ENCODE results near the gene WNT7A. TPM values are rescaled to one million over a fixed set of nuclear protein-coding genes. Genes with fewer than 3 reads are reported as not detected.

WNT7A gene
- total and polyA plus RNA-seq, 3 donors from 2014 or later, result 1.1 to 3.3 (median 1.1) TPM

GRCh38 chr3:13834258-13835035, 45.4 kb downstream of the WNT7A start:
- intact Hi-C loops (cut with DNase I; ENCODE audit: low total_unique reads), result no loop called here
- no peak for DNase-seq
- Histone ChIP-seq H3K9me3 (no peaks in the 10 kb centered on the region), H3K27ac (no peak overlapping the region), H3K4me1 (no peaks in the 10 kb centered on the region), H3K36me3 (ENCODE audit: low read depth, missing control alignments) (no peaks in the 10 kb centered on the region), H3K4me3 (no peak overlapping the region), H3K27me3 (no peaks in the 10 kb centered on the region)
- 72 to 76% methylated on average over 14 of the region's 14 CpGs for WGBS, 2 donors
- no peak for TF ChIP-seq CTCF (IDR thresholded peaks at IDR 0.05)
- TF ChIP-seq POLR2A (IDR thresholded peaks at IDR 0.05), result no peak

GRCh38 chr3:13833506-13834257, 46.2 kb downstream of the WNT7A start:
- intact Hi-C loops (cut with DNase I; ENCODE audit: low total_unique reads), result no loop called here
- no peaks in the 10 kb centered on the region for H3K4me1 ChIP-seq
- no peak overlapping the region for H3K27ac ChIP-seq
- no peaks in the 10 kb centered on the region for H3K36me3 ChIP-seq (ENCODE audit: low read depth, missing control alignments)
- H3K9me3 ChIP-seq, result no peaks in the 10 kb centered on the region
- no peaks in the 10 kb centered on the region for H3K27me3 ChIP-seq
- 86 to 89% methylated on average over 6 to 9 of the region's 9 CpGs for WGBS, 2 donors
- H3K4me3 ChIP-seq, result no peak overlapping the region
- TF ChIP-seq CTCF (IDR thresholded peaks at IDR 0.05) (no peak), POLR2A (IDR thresholded peaks at IDR 0.05) (no peak)
- DNase-seq, result no peak

GRCh38 chr3:13832130-13832529, 47.7 kb downstream of the WNT7A start:
- H3K27ac ChIP-seq, result no peak overlapping the region
- TF ChIP-seq CTCF (IDR thresholded peaks at IDR 0.05) (no peak), POLR2A (IDR thresholded peaks at IDR 0.05) (no peak)
- H3K27me3 ChIP-seq, result no peaks in the 10 kb centered on the region
- no peaks in the 10 kb centered on the region for H3K9me3 ChIP-seq
- no peaks in the 10 kb centered on the region for H3K4me1 ChIP-seq
- no peaks in the 10 kb centered on the region for H3K36me3 ChIP-seq (ENCODE audit: low read depth, missing control alignments)
- intact Hi-C loops (cut with DNase I; ENCODE audit: low total_unique reads), result no loop called here
- no peak overlapping the region for H3K4me3 ChIP-seq
- DNase-seq, result no peak

- Histone ChIP-seq H3K9me3 (no peaks in the 10 kb centered on the region), H3K27me3 (no peaks in the 10 kb centered on the region), H3K36me3 (ENCODE audit: low read depth, missing control alignments) (no peaks in the 10 kb centered on the region), H3K4me3 (no peak overlapping the region), H3K4me1 (no peaks in the 10 kb centered on the region), H3K27ac (no peak overlapping the region)
- DNase-seq, result no peak
- TF ChIP-seq POLR2A (IDR thresholded peaks at IDR 0.05) (no peak), CTCF (IDR thresholded peaks at IDR 0.05) (no peak)
- 87 to 90% methylated on average over 4 to 8 of the region's 8 CpGs for WGBS, 2 donors
- intact Hi-C loops (cut with DNase I; ENCODE audit: low total_unique reads), result no loop called here
Observed at GRCh38 chr3:13831386-13831996, 48.4 kb downstream of the WNT7A start.
